CD4-positive, alpha-beta T cell treated with Interleukin-2 at 100 ng/mL for 4 hours (primary cell): ENCODE measurements around the gene IPP.
"Not testable (repeated sequence)": the region's sequence is repeated elsewhere in the genome, so short reads cannot be mapped to it uniquely, and the experiment has no call there.

Experiments
- DNase-seq: peaks from one replicate; pipeline ENCODE4 v3.0.0-alpha.2; 2020; ENCODE audit warnings: low spot score

Gene IPP

DNA sequence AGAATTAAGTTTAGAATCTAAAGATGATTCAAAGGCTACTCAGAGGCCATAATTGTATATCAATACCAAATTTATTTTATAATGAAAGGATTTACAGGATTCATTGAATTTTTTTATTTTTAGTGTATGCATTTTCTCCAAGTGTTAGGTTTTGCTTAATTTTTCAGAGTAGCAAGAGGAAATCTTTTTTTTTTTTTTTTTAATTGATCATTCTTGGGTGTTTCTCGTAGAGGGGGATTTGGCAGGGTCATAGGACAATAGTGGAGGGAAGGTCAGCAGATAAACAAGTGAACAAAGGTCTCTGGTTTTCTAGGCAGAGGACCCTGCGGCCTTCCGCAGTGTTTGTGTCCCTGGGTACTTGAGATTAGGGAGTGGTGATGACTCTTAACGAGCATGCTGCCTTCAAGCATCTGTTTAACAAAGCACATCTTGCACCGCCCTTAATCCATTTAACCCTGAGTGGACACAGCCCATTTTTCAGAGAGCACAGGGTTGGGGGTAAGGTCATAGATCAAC lies 10.8 kb downstream of the IPP start:
- not testable (repeated sequence) for DNase-seq

DNA sequence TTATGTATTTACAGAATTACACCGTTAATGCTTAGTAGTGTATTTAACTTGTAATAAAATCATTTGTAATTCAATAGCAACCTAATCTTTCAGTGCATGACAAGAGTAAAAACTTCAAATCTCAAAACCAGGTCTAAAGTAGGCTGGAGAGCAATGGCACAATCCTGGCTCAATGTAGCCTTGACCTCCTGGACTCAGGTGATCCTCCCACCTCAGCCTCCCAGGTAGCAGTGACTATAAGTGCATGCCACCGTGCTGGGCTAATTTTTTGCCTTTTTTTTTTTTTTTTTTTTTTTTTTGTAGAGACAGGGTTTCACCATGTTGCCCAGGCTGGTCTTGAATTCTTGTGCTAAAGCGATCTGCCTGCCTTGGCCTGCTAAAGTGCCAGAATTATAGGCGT lies 11.3 kb downstream of the IPP start:
- DNase-seq: no peak

- no peak for DNase-seq
Observed at GRCh38 chr1:45730780-45731319, 19.6 kb downstream of the IPP start.

DNA sequence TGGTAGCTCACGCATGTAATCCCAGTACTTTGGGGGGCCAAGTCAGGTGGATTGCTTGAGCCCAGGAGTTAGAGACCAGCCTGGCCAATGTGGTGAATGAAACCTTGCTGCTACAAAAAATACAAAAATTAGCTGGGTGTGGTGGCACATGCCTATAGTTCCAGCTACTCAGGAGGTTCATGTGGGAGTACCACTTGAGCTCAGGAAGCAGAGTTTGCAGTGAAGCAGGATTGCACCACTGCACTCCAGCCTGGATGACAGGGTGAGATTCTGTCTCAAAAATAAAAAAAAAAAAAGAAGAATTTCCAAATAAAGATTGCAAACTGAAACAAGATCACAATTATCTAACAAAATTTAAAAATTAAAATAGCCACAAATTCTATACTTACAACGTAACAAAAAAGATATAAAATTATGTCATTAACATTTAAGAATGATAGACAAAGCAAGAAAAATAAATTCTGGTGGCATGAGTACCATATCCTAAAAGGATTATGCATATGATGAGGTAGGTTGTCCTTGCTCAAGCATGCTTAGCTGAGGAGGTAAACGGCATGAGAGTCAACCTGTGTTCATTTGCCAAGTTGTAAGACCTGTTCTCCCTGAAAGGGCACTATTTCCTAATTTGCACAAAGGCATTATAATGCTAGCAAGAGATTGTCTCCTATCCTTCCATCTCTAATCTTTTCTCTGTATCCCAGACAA lies 20.2 kb downstream of the IPP start:
- no peak for DNase-seq

- DNase-seq: not testable (repeated sequence)
Observed at GRCh38 chr1:45726007-45726406, 24.4 kb downstream of the IPP start.

DNA sequence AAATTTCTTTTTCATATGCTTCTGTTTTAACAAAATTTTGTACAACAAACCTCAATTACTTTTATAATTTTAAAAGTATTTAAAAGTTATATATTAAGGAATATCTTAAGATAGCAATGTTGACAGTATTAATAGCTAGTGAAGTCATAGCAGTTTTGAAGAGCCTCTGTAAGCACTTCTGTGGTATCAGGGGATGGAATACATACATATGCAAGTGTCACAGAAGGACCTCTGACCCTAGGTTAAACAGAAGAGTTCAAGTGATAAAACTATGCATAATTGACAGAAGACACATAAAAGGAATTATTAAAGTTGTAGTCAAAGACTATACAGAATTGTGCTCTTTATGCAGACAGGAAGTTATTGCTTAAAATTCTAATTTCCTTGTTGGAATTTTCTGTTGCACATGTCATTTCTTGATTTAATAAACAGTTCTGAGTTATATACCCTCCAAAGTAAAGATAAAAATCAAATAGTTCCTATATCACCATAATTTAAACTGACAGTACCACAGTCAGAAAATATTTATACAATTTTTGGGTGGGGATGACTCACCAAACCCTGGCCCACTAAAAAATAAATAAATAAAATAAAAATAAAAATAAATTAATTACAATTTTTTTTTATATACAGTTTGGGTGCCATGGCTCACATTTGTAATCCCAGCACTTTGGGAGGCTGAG lies 27.1 kb downstream of the IPP start:
- DNase-seq: no peak

DNA sequence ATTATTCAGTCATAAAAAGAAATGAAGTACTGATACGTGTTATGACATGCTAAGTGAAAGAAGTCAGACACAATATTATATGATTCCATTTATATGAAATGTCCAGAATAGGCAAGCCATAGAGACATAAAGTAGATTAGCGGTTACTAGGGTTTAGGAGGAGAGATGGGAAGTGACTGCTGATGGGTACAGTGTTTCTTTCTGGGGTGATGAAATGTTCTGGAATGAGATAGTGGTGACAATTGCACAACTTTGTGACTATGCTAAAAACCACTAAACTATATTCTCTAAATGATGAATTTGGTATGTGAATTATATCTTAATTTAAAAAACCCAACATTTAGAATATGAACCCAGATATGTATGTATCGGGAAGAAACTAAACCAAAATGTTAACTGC lies 27.6 kb downstream of the IPP start:
- no peak for DNase-seq

- DNase-seq: no peak
Observed at GRCh38 chr1:45721207-45721606, 29.2 kb downstream of the IPP start.

- DNase-seq: no peak
Observed at GRCh38 chr1:45718289-45718688, 32.2 kb downstream of the IPP start.

DNA sequence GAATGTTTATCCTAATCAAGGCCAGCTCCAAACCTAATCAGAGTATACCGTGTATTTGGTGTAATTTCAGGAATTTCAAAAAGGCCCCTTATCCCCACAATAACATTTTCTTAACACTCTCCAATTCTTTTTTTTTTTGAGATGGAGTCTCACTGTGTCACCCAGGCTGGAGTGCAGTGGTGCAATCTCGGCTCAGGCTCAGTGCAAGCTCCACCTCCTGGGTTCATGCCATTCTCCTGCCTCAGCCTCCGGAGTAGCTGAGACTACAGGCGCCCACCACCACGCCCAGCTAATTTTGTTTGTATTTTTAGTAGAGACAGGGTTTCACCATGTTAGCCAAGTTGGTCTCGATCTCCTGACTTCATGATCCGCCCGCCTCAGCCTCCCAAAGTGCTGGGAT lies 33.1 kb downstream of the IPP start:
- DNase-seq: not testable (repeated sequence)

DNA sequence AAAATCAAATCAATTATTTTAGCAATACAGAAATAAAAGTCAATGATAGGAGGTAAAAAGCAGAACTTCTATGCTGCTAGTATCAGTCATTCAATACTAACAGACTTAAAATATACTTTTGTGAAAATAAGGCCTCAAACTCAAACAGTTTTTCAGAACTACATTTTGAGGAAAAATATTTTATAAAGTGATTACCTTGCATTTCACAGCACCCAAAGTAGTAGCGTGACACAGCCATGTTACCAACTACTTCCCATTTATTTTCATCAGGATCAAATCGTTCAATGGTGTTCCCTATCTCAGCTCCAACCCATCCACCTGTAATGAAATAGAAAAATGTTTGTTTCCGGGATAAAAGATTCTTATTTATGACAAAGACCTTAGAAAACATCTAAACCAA lies 33.8 kb downstream of the IPP start:
- no peak for DNase-seq

GRCh38 chr1:45713711-45714110 lies 36.7 kb downstream of the IPP start:
- DNase-seq: no peak

GRCh38 chr1:45704637-45705036 lies 45.8 kb downstream of the IPP start:
- DNase-seq: no peak

DNA sequence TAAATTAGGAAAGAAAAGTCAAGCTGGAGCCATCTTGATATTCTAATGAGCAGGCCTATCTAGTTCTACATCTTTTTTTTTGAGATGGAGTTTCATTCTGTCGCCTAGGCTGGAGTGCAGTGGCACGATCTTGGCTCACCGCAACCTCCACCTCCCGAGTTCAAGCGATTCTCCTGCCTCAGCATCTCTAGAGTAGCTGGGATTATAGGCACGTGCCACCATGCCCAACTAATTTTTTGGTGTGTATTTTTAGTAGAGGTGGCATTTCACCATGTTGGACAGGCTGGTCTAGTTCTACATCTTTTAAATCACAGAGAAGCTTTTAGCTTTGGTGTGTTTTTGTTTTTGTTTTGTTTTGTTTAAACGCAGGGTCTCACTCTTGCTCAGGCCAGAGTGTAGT lies 55.6 kb downstream of the IPP start:
- no peak for DNase-seq

GRCh38 chr1:45693811-45694210 lies 56.6 kb downstream of the IPP start:
- DNase-seq: not testable (repeated sequence)

GRCh38 chr1:45687754-45688740 lies 62.4 kb downstream of the IPP start, which contains the start of gene TMEM69:
TMEM69 (plus strand) TSS chr1:45688181; CDS start chr1:45691069, 2,888 bp downstream.
- DNase-seq: peak; percentile 88

- DNase-seq: peak; percentile 98
Observed at GRCh38 chr1:45687014-45687753, 63.3 kb downstream of the IPP start.

GRCh38 chr1:45686288-45687013 lies 64.0 kb downstream of the IPP start, which contains the start of gene GPBP1L1:
GPBP1L1 (minus strand) TSS chr1:45686533; CDS start chr1:45659087, 27,446 bp downstream.
- DNase-seq: peak; percentile 97

DNA sequence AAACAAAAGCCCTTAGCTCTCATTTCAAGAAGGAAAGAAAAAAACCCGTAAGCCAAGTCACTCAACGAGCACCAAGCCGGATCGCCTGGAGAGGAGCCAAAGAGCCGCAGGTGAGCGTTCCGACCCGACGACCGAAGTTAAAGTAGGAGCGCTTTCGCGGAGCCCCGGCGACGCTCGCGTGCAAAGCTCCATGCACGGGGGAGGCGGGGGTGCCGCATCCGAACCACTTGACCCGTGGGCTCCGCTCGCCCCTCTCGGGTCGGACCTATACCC lies 64.5 kb downstream of the IPP start:
- peak; percentile 56 for DNase-seq

DNA sequence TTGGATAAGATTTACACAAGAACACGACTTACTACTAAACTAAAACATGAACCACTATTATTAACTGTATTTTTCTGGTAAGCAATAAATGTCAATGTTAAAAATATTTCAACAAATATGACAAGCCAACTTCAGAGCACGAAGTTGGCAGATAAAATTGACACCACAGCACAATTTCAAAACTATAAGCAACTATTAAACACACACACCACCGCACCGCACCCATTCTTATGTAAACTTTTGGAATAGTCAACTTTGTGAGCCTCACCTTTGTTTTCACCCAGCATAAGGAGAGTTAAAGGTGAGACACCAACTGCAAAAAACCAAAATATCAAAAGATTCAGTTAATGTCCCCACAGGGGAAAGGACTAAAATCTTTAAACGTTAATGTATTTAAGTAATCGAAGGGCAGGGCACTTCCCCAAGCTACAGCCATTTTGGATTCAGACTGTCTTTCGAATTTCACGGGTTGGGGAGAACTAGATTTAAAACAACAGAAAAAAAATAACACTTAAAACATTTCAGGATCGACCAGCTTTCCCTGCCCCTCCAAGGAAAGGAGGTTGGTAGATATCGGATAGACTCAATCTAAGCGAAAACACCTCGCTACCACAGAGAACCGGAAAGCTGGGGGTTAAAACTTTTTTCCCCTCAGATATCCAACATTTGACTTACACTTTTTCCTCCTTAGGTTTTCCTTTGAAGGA lies 65.0 kb downstream of the IPP start:
- peak; percentile 12 for DNase-seq
